ENCODE results near the gene ITGB7. TPM values are rescaled to one million over a fixed set of nuclear protein-coding genes. Genes with fewer than 3 reads are reported as not detected.

The ITGB7 gene
- polyA plus RNA-seq, 1 of the 3 experiments (the other 2 are of a cell fraction): 0.25 TPM

- TF ChIP-seq ZBTB33 (IDR thresholded peaks at IDR 0.05; ENCODE audit: borderline replicate concordance, low read depth): no peak
- no peak for TF ChIP-seq PBX3 (IDR thresholded peaks at IDR 0.05)
- no peak for TF ChIP-seq EZH2phosphoT487 (IDR thresholded peaks at IDR 0.05; ENCODE audit: borderline replicate concordance, low read depth)
Measured at GRCh38 chr12:53152390-53152789, 54.7 kb downstream of the ITGB7 start (continued).

- H3K27me3 ChIP-seq (ENCODE audit: insufficient read depth): no peaks in the 10 kb centered on the region
- no peaks in the 10 kb centered on the region for H3K9me2 ChIP-seq
- H3K79me2 ChIP-seq (ENCODE audit: insufficient read depth): no peaks in the 10 kb centered on the region
- TF ChIP-seq CTCF (IDR thresholded peaks at IDR 0.05): no peak
- no peak for TF ChIP-seq SMC3 (IDR thresholded peaks at IDR 0.05; ENCODE audit: low read depth, low read length)
- no peak for TF ChIP-seq FOSL2 (IDR thresholded peaks at IDR 0.05; ENCODE audit: borderline replicate concordance, low read depth)
- no peak for TF ChIP-seq TAF1 (IDR thresholded peaks at IDR 0.05; ENCODE audit: borderline replicate concordance, low read depth, low read length)
- TF ChIP-seq PBX3 (IDR thresholded peaks at IDR 0.05): no peak
- no peak for TF ChIP-seq MAX (IDR thresholded peaks at IDR 0.05; ENCODE audit: low read depth)
- no peak for TF ChIP-seq NFIC (IDR thresholded peaks at IDR 0.05; ENCODE audit: borderline replicate concordance)
- TF ChIP-seq IRF3 (IDR thresholded peaks at IDR 0.05; ENCODE audit: low read depth, low read length): no peak
- TF ChIP-seq EZH2phosphoT487 (IDR thresholded peaks at IDR 0.05; ENCODE audit: borderline replicate concordance, low read depth): no peak
- TF ChIP-seq EP300 (IDR thresholded peaks at IDR 0.05; ENCODE audit: borderline replicate concordance in 1 of 2, low read depth in 1 of 2, low read length in 1 of 2): no peak
- no peak overlapping the region for H3K9ac ChIP-seq
- H3K9me3 ChIP-seq: no peaks in the 10 kb centered on the region
- no peak overlapping the region for H2AFZ ChIP-seq (ENCODE audit: low read depth)
- CTCF ChIA-PET: interaction anchor here (0.7 to 1.2 kb wide), 5 partner anchors 9 to 106 kb away, joined by 3 to 5 read pairs (median 3); no protein-coding TSS in a partner anchor
- WGBS (ENCODE audit: low lambda C conversion rate): 77% methylated on average over 6 of the region's 6 CpGs
- no peaks in the 10 kb centered on the region for H4K20me1 ChIP-seq (ENCODE audit: insufficient read depth)
- H3K4me2 ChIP-seq: no peak overlapping the region
- POLR2A ChIA-PET: no interaction called here
- H3K36me3 ChIP-seq (replicated peaks in 1 of 2; ENCODE audit: control insufficient read depth in 1 of 2, insufficient read depth in 2 of 2, low read length in 1 of 2): no peaks in the 10 kb centered on the region
- H3K27ac ChIP-seq (ENCODE audit: low read depth in 2 of 2, low read length in 1 of 2): no peak overlapping the region
- no peaks in the 10 kb centered on the region; a peak in 1 of 4 replicates for H3K4me1 ChIP-seq (ENCODE audit: control insufficient read depth in 1 of 2, insufficient read depth in 2 of 2, low read depth in 1 of 2, low read length in 1 of 2)
- H3K4me3 ChIP-seq (ENCODE audit: low read depth in 2 of 2, low read length in 1 of 2): no peak overlapping the region
- no peak for DNase-seq
- peaks cover 7% of the 10 kb centered on the region for H3F3A ChIP-seq (replicated peaks; ENCODE audit: insufficient read depth)
Measured at GRCh38 chr12:53151039-53151438, 56.0 kb downstream of the ITGB7 start.
